ENCODE measurements around the gene RGS2.
A peak's percentile ranks its signal among the peaks of the same experiment; 100 is the strongest.

RGS2 gene

DNA sequence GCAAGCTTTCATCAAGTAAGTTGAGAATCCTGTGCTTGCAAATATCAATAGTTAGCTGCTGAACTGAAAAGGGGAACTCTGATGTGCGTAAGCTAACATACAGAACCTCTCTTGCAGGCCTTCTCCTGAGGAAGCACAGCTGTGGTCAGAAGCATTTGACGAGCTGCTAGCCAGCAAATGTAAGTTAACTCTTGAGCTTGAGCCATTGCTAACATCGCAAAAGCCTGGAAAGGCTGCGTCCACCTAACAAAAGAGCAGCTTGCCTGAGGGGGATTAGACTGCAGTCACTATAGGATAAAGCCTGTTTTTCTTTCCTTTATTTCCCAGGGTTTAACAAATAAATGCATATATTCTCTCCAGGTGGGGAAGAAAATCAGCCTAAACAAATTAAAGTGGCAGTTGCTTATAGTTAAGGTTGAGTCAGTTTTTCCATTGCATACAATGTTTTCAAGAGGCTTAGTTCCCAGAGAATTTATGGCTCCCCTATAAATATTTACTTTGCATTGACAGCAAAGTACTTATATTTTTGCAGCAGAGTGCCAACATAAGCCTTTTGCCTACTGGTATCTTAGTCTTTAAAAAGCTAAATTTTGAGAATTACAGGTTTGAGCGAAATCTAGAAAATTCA, 1.5 kb downstream of the RGS2 start:
- Histone ChIP-seq H3K9me3 (ENCODE audit: low read length) (no peaks in the 10 kb centered on the region), H3K4me3 (ENCODE audit: low read depth in 1 of 2, low read length in 2 of 2) (peak overlapping the region; percentile 97 to 99), H3K27ac (ENCODE audit: low read depth, low read length) (peak overlapping the region; percentile 94), H3K36me3 (ENCODE audit: insufficient read depth, low read length) (peaks cover 29% of the 10 kb centered on the region), H3K9ac (ENCODE audit: low read length) (peak overlapping the region; percentile 94), H3K4me1 (ENCODE audit: insufficient read depth, low read length) (peaks cover 11% of the 10 kb centered on the region), H3K27me3 (ENCODE audit: control insufficient read depth in 1 of 2, insufficient read depth in 2 of 2, low read length in 2 of 2) (no peaks in the 10 kb centered on the region)

DNA sequence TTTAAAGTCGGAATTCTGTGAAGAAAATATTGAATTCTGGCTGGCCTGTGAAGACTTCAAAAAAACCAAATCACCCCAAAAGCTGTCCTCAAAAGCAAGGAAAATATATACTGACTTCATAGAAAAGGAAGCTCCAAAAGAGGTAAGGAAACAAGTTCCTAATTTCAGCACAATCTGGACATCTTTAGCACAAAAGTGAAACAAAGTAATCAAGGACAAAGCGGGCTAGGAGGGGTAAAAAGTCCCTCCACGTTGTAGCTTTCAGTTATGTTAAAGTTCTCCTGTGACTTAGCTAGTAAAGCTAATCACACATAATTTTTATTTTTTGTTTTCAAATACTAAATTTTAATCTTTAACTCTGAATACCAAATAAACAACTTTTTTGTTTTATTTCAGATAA, 2.2 kb downstream of the RGS2 start:
- peaks cover 29% of the 10 kb centered on the region for H3K36me3 ChIP-seq (ENCODE audit: insufficient read depth, low read length)
- H3K4me3 ChIP-seq (ENCODE audit: low read depth in 1 of 2, low read length in 2 of 2): peak overlapping the region; percentile 97 to 99
- no peaks in the 10 kb centered on the region for H3K9me3 ChIP-seq (ENCODE audit: low read length)
- H3K4me1 ChIP-seq (ENCODE audit: insufficient read depth, low read length): peaks cover 11% of the 10 kb centered on the region
- H3K27ac ChIP-seq (ENCODE audit: low read depth, low read length): peak overlapping the region; percentile 94
- H3K27me3 ChIP-seq (ENCODE audit: control insufficient read depth in 1 of 2, insufficient read depth in 2 of 2, low read length in 2 of 2): no peaks in the 10 kb centered on the region
- H3K9ac ChIP-seq (ENCODE audit: low read length): peak overlapping the region; percentile 94

DNA sequence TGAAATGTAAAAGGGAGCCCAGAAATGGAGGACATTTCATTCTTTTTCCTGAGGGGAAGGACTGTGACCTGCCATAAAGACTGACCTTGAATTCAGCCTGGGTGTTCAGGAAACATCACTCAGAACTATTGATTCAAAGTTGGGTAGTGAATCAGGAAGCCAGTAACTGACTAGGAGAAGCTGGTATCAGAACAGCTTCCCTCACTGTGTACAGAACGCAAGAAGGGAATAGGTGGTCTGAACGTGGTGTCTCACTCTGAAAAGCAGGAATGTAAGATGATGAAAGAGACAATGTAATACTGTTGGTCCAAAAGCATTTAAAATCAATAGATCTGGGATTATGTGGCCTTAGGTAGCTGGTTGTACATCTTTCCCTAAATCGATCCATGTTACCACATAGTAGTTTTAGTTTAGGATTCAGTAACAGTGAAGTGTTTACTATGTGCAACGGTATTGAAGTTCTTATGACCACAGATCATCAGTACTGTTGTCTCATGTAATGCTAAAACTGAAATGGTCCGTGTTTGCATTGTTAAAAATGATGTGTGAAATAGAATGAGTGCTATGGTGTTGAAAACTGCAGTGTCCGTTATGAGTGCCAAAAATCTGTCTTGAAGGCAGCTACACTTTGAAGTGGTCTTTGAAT, 2.9 kb downstream of the RGS2 start:
- Histone ChIP-seq H3K4me3 (ENCODE audit: low read depth in 1 of 2, low read length in 2 of 2) (peak overlapping the region; percentile 97 to 99), H3K4me1 (ENCODE audit: insufficient read depth, low read length) (peaks cover 14% of the 10 kb centered on the region), H3K36me3 (ENCODE audit: insufficient read depth, low read length) (peaks cover 29% of the 10 kb centered on the region), H3K9me3 (ENCODE audit: low read length) (no peaks in the 10 kb centered on the region), H3K9ac (ENCODE audit: low read length) (peak overlapping the region; percentile 66), H3K27ac (ENCODE audit: low read depth, low read length) (peak overlapping the region; percentile 94), H3K27me3 (ENCODE audit: control insufficient read depth in 1 of 2, insufficient read depth in 2 of 2, low read length in 2 of 2) (no peaks in the 10 kb centered on the region)

DNA sequence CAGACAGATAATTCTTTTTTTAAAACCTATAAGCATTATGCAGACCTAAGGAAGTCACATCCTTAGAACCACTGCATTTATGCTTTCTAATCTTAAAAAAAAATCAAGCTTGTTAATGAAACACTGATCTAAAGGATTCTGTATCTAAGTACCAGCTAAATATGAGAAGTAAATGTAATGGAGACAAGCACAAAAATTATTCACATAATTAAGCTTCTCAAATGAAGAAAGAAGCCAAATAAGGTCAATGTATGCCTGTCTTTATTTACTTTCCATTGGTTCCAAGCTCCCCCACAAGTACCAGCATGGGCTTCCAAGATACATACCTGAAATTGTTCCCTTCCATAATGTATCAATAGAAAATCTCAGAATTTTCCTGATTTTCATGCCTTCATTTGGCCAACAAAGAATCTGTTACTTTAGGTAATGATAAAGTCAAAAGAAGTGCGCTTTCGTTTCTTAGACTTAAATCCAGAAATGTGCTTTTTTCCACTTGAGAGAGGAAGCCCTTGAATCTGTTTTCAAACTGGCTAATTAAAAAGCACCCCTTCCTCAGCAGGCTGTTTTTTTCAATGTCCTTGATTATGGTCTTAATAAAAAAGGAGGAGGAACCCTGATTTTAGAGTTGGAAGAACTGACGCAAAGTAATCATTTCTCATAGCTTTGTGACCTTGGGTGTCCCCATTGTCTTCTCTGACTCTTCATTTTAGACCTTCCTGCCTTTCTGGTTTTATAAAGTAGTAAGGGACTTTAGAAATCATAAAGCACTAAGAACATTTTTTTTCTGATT, 3.8 kb downstream of the RGS2 start:
- no peaks in the 10 kb centered on the region for H3K9me3 ChIP-seq (ENCODE audit: low read length)
- H3K36me3 ChIP-seq (ENCODE audit: insufficient read depth, low read length): peaks cover 29% of the 10 kb centered on the region
- peak overlapping the region; percentile 94 for H3K27ac ChIP-seq (ENCODE audit: low read depth, low read length)
- H3K4me3 ChIP-seq (ENCODE audit: low read depth in 1 of 2, low read length in 2 of 2): no peak overlapping the region
- H3K27me3 ChIP-seq (ENCODE audit: control insufficient read depth in 1 of 2, insufficient read depth in 2 of 2, low read length in 2 of 2): no peaks in the 10 kb centered on the region
- H3K9ac ChIP-seq (ENCODE audit: low read length): no peak overlapping the region
- H3K4me1 ChIP-seq (ENCODE audit: insufficient read depth, low read length): peaks cover 13% of the 10 kb centered on the region

DNA sequence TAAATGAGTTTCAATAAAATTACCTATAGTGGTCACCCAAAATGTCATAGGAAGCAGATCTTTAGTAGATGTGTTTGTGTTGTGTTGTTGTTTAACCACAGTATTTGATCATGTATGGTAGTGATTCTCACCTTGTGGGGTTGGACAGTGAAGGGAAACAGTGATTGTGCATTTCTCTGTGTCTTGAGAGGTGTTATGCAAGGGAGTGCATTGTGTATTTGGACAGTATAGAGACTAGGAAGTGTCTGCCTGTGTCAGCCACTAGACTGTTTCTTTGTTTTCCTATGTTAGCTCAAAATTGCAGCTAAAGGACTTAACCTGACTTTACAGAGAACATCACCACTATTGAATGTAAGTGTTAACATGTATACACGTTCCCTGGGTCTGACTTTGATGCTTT, 6.0 kb downstream of the RGS2 start:
- H3K9ac ChIP-seq (ENCODE audit: low read length): no peak overlapping the region
- H3K27ac ChIP-seq (ENCODE audit: low read depth, low read length): peak overlapping the region; percentile 3
- no peaks in the 10 kb centered on the region for H3K9me3 ChIP-seq (ENCODE audit: low read length)
- H3K27me3 ChIP-seq (ENCODE audit: control insufficient read depth in 1 of 2, insufficient read depth in 2 of 2, low read length in 2 of 2): no peaks in the 10 kb centered on the region
- no peak overlapping the region for H3K4me3 ChIP-seq (ENCODE audit: low read depth in 1 of 2, low read length in 2 of 2)
- H3K36me3 ChIP-seq (ENCODE audit: insufficient read depth, low read length): peaks cover 24% of the 10 kb centered on the region
- peaks cover 13% of the 10 kb centered on the region for H3K4me1 ChIP-seq (ENCODE audit: insufficient read depth, low read length)

DNA sequence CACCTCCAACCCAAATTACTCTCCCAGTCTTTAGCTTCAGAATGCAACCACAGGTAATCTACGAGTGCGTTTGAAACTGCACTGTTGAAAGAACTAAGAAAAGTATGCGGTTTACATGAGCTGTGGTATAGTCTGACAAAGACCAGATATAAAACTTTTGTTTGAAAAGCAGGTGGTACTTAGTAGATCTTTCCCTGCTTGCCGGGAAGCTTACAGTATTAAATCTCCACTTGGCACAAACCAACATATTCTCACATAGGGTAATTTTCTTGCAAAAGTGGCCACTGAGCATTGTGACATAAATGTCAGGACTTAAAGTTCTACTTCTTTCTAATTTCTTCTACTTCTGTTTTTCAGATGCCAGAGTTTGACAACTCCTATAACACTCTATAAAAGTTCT, 8.4 kb downstream of the RGS2 start:
- H3K9me3 ChIP-seq (ENCODE audit: low read length): no peaks in the 10 kb centered on the region
- H3K4me3 ChIP-seq (ENCODE audit: low read depth in 1 of 2, low read length in 2 of 2): no peak overlapping the region
- no peak overlapping the region for H3K27ac ChIP-seq (ENCODE audit: low read depth, low read length)
- H3K27me3 ChIP-seq (ENCODE audit: control insufficient read depth in 1 of 2, insufficient read depth in 2 of 2, low read length in 2 of 2): no peaks in the 10 kb centered on the region
- H3K4me1 ChIP-seq (ENCODE audit: insufficient read depth, low read length): peaks cover 13% of the 10 kb centered on the region
- H3K36me3 ChIP-seq (ENCODE audit: insufficient read depth, low read length): peaks cover 4% of the 10 kb centered on the region
- no peak overlapping the region for H3K9ac ChIP-seq (ENCODE audit: low read length)

DNA sequence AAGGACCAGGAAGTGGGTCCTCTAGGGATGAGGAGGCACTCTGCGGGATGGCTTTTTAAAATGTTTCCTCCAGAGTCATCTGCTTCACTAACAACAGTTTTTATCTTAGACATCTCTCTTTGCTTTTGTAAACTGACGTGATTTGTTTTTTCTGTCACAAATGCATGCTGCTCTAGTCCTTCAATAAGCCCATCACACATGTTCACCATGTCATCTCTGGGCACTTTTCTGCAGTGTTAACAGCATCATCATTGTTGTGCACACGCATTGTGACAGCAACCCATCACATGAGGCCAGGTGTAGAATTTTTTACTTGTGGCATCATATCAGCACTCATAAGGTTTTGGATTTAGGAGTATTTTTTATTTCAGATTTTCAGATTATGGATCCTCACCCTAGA, 12.5 kb downstream of the RGS2 start:
- H3K4me1 ChIP-seq (ENCODE audit: insufficient read depth, low read length): peaks cover 6% of the 10 kb centered on the region
- no peak overlapping the region for H3K9ac ChIP-seq (ENCODE audit: low read length)
- H3K9me3 ChIP-seq (ENCODE audit: low read length): no peaks in the 10 kb centered on the region
- no peak overlapping the region for H3K27ac ChIP-seq (ENCODE audit: low read depth, low read length)
- no peaks in the 10 kb centered on the region for H3K36me3 ChIP-seq (ENCODE audit: insufficient read depth, low read length)
- no peak overlapping the region for H3K4me3 ChIP-seq (ENCODE audit: low read depth in 1 of 2, low read length in 2 of 2)
- H3K27me3 ChIP-seq (ENCODE audit: control insufficient read depth in 1 of 2, insufficient read depth in 2 of 2, low read length in 2 of 2): no peaks in the 10 kb centered on the region

DNA sequence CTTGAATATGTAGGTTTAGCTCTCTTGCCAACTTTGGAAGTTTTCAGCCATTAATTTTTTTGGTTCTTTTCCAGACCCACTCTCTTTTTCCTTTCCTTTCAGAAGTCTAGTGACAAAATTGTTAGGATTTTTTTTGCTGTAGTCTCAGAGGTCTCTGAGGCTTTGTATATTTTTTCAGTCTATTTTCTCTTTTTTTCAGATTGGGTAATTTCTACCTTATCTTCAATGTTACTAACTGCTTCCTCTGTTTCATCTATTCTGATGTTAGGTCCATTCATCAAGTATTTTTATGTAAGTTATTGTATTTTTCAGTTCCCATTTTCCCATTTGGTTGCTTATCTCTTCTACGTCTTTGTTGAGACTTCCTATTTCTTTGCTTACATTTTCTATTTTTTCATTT, 15.7 kb downstream of the RGS2 start:
- H3K9ac ChIP-seq (ENCODE audit: low read length): no peak overlapping the region
- H3K4me1 ChIP-seq (ENCODE audit: insufficient read depth, low read length): no peaks in the 10 kb centered on the region
- no peaks in the 10 kb centered on the region for H3K9me3 ChIP-seq (ENCODE audit: low read length)
- H3K36me3 ChIP-seq (ENCODE audit: insufficient read depth, low read length): no peaks in the 10 kb centered on the region
- no peaks in the 10 kb centered on the region for H3K27me3 ChIP-seq (ENCODE audit: control insufficient read depth in 1 of 2, insufficient read depth in 2 of 2, low read length in 2 of 2)
- H3K4me3 ChIP-seq (ENCODE audit: low read depth in 1 of 2, low read length in 2 of 2): no peak overlapping the region
- H3K27ac ChIP-seq (ENCODE audit: low read depth, low read length): no peak overlapping the region

DNA sequence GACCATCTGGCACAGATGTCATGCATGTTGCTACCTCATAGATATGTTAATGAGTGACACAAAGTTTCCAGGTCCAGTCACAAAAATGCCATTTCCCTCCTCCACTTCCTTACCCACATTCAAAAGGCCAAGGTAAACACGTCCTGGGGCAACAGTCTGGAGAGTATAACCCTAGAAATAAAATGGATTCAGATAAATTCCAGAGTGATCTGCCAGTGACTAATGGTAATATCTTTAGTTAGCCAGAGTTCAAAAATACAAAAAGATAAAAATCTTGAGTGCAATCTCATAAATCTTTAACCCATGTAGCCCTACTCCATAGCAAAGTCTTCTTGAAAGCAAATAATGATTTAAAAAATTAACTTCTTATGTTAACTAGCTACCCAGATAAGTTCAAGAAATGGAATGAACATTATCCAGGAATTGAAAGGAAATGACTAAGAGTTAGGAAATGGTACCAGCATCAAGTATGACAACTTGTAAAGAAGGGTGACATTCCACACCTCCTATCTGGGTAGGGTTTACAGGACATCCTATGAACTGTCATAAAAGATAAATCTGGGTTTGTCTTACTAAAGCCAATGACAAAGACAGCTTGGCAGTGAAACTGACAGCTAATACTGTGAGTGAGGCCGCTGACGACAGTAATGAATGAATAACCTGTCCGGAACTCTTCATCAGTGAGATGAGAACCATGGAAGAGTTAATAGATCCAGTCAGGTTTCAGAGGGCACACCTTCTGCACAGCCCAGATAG, 18.1 kb downstream of the RGS2 start:
- Histone ChIP-seq H3K27ac (ENCODE audit: low read depth, low read length) (no peak overlapping the region), H3K9me3 (ENCODE audit: low read length) (no peaks in the 10 kb centered on the region), H3K36me3 (ENCODE audit: insufficient read depth, low read length) (no peaks in the 10 kb centered on the region), H3K27me3 (ENCODE audit: control insufficient read depth in 1 of 2, insufficient read depth in 2 of 2, low read length in 2 of 2) (no peaks in the 10 kb centered on the region), H3K9ac (ENCODE audit: low read length) (no peak overlapping the region), H3K4me3 (ENCODE audit: low read depth in 1 of 2, low read length in 2 of 2) (no peak overlapping the region), H3K4me1 (ENCODE audit: insufficient read depth, low read length) (no peaks in the 10 kb centered on the region)

DNA sequence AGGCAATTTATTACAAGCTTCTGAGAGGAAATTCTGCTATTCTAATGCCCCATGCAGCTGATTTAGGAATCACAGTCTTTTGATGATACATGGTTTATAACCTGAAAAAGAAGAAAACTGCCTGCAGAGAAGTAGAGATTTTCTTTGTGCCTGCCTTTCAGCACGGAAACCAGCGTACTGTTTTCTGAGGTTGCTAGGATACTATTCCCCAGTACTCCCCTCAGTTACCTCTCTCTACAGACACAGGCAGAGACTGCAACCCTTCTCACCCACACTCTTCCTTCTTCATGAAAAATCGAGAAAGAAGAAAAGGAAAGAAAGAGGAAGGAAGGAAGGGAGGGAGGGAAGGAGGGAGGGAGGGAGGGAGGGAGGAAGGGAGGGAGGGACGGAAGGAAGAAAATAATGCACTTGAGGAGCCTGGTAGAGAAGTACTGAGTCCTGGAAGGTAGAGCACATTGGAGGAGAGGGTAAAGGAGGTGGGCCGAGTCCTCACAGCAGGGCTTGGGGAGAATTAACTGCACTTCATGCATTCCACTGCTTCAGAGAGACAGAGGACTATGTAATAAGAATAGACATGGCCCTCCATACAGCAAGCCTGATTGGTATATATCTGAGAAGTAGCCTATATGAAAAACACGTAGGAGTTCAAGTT, 21.9 kb downstream of the RGS2 start:
- Histone ChIP-seq H3K4me3 (ENCODE audit: low read depth in 1 of 2, low read length in 2 of 2) (no peak overlapping the region), H3K36me3 (ENCODE audit: insufficient read depth, low read length) (no peaks in the 10 kb centered on the region), H3K27me3 (ENCODE audit: control insufficient read depth in 1 of 2, insufficient read depth in 2 of 2, low read length in 2 of 2) (no peaks in the 10 kb centered on the region), H3K4me1 (ENCODE audit: insufficient read depth, low read length) (peaks cover 26% of the 10 kb centered on the region), H3K9me3 (ENCODE audit: low read length) (no peaks in the 10 kb centered on the region), H3K9ac (ENCODE audit: low read length) (no peak overlapping the region), H3K27ac (ENCODE audit: low read depth, low read length) (no peak overlapping the region)
